OCI-LY3 (cell line): ENCODE results near the gene ARL8A.
A peak's percentile ranks its signal among the peaks of the same experiment; 100 is the strongest.

Source experiments
- EZH2phosphoT487 ChIP-seq: fragments of 200-600 bp; shearing (Covaris generic); IDR thresholded peaks from 2 replicates; pipeline ENCODE4 v1.6.1; 2018; ENCODE audit warnings: antibody characterized with exemption, mixed run types, low read depth
- TF ChIP-seq, protein P1 (sequence below): fragments of 200-600, 300-600 bp; sonication (generic); IDR thresholded peaks from 2 replicates; pipeline ENCODE4 v1.5.1; 2014; ENCODE audit warnings: antibody characterized with exemption, low read length, low read depth

DNA sequence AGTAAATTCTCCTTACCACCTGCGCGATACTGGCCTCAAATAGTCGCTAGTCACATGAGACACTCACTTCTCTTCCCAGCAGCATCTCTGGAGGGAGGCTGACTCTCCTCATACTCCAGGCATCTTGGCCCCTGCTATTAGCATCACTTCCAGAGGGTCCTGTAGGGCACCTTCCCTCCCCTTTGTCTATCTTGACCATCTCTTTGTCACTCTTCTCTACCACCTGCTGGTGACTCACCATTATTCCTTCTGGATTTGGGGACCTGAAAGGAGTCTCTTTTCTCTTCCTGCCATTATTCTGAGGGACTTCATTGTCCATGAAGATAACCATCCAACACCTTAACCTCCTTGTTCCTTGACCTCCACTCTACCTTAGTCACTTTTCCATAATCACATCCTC lies 53.5 kb downstream of the ARL8A start:
- TF ChIP-seq, protein P1, sequence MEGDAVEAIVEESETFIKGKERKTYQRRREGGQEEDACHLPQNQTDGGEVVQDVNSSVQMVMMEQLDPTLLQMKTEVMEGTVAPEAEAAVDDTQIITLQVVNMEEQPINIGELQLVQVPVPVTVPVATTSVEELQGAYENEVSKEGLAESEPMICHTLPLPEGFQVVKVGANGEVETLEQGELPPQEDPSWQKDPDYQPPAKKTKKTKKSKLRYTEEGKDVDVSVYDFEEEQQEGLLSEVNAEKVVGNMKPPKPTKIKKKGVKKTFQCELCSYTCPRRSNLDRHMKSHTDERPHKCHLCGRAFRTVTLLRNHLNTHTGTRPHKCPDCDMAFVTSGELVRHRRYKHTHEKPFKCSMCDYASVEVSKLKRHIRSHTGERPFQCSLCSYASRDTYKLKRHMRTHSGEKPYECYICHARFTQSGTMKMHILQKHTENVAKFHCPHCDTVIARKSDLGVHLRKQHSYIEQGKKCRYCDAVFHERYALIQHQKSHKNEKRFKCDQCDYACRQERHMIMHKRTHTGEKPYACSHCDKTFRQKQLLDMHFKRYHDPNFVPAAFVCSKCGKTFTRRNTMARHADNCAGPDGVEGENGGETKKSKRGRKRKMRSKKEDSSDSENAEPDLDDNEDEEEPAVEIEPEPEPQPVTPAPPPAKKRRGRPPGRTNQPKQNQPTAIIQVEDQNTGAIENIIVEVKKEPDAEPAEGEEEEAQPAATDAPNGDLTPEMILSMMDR, result peak; percentile 14; the same call in 1 of the 2 replicates
- no peak for TF ChIP-seq EZH2phosphoT487
